A549 (cell line): Measurements from ENCODE around the gene ZNF581. TPM values are rescaled to one million over a fixed set of nuclear protein-coding genes. Genes with fewer than 3 reads are reported as not detected.

Source experiments
- ATAC-seq, 2 experiments: fragments of 200-7000 bp in 1 of 2; fragments of >200 bp in 1 of 2; cut with Nextera tagmentation in 1 of 2; cut with Tn5 transposase in 1 of 2; 3 replicates each; pipeline versions ENCODE4 v1.8.0 to v1.9.1; 2018 to 2020; ENCODE audit warnings: mild to moderate bottlenecking in 1 of 2, moderate library complexity in 1 of 2
- CTCF ChIA-PET: fragments of 300-600 bp; sonication (Branson Sonifier 250); formaldehyde crosslinking; extraction: SDS; loops from one replicate; lab custom pipeline; 2021; ENCODE audit warnings: antibody characterized with exemption, inconsistent platforms; lab: Yijun Ruan, JAX
- POLR2A ChIA-PET: fragments of 350-600 bp; formaldehyde crosslinking; extraction: SDS; loops from one replicate; lab custom pipeline; 2021; ENCODE audit warnings: antibody characterized with exemption, inconsistent platforms; lab: Yijun Ruan, JAX
- DNase-seq, 2 experiments: peaks; one replicate each; pipeline versions ENCODE4 v3.0.0 to v3.0.0-alpha.2; 2011 to 2016; ENCODE audit warnings: low read depth in 1 of 2, low spot score in 1 of 2
- FAIRE-seq: peaks from 2 replicates; lab custom pipeline; 2011; peaks lifted over from hg19 to GRCh38; lab: Jason Lieb, UNC
- H3K27ac ChIP-seq, 2 experiments: fragments of >200 bp; sonication (Bioruptor Twin); formaldehyde crosslinking; 3 replicates each; pipeline ENCODE4 v1.5.1; 2016 to 2017
- H3K4me1 ChIP-seq: fragments of >200 bp; sonication (Bioruptor Twin); formaldehyde crosslinking; 3 replicates; pipeline ENCODE4 v1.6.1; 2016
- H3K4me2 ChIP-seq: fragments of >200 bp; sonication (Bioruptor Twin); formaldehyde crosslinking; 3 replicates; pipeline ENCODE4 v1.6.1; 2016
- H3K4me3 ChIP-seq: fragments of >200 bp; sonication (Bioruptor Twin); formaldehyde crosslinking; 3 replicates; pipeline ENCODE4 v1.5.1; 2016
- H3K9me3 ChIP-seq: fragments of >200 bp; sonication (Bioruptor Twin); formaldehyde crosslinking; 3 replicates; pipeline ENCODE4 v1.6.1; 2016
- ATOH8 ChIP-seq: fragments of 250-450 bp; sonication (Bioruptor Pico); IDR thresholded peaks from 2 replicates; pipeline ENCODE4 v1.5.0; 2020; ENCODE audit warnings: low read depth, mild to moderate bottlenecking, moderate library complexity
- BHLHE40 ChIP-seq: IDR thresholded peaks from 2 replicates; pipeline ENCODE4 v1.6.1; 2012; ENCODE audit warnings: low read depth, low read length, inconsistent platforms
- CBX2 ChIP-seq: fragments of 200-600 bp; sonication (generic); IDR thresholded peaks from 2 replicates; pipeline ENCODE4 v1.6.1; 2016; ENCODE audit warnings: low read depth, mild to moderate bottlenecking, borderline replicate concordance
- CEBPB ChIP-seq, 2 experiments: fragments of >200 bp in 1 of 2; sonication (Bioruptor Twin) in 1 of 2; formaldehyde crosslinking in 1 of 2; IDR thresholded peaks; 2 replicates each; pipeline ENCODE4 v1.6.1; 2012 to 2016
- CHD2 ChIP-seq: fragments of 150-350 bp; IDR thresholded peaks from 2 replicates; pipeline ENCODE4 v1.6.1; 2014; ENCODE audit warnings: low read length; ENCODE audit not compliant: partially characterized antibody
- CHD4 ChIP-seq: fragments of 200-600 bp; sonication (generic); IDR thresholded peaks from 2 replicates; pipeline ENCODE4 v1.6.1; 2016; ENCODE audit warnings: antibody characterized with exemption, mild to moderate bottlenecking, borderline replicate concordance
- CTCF ChIP-seq: fragments of >200 bp; sonication (Bioruptor Twin); formaldehyde crosslinking; IDR thresholded peaks from 3 replicates; pipeline ENCODE4 v1.5.1; 2016
- EHMT2 ChIP-seq: fragments of 200-600 bp; sonication (generic); IDR thresholded peaks from 2 replicates; pipeline ENCODE4 v1.6.1; 2016; ENCODE audit warnings: antibody characterized with exemption, low read depth, mild to moderate bottlenecking, moderate library complexity
- ELK1 ChIP-seq: fragments of 150-350 bp; IDR thresholded peaks from 2 replicates; pipeline ENCODE4 v1.6.1; 2014; ENCODE audit warnings: low read depth, mild to moderate bottlenecking, low read length
- EP300 ChIP-seq, 2 experiments: fragments of >200 bp; sonication (Bioruptor Twin); formaldehyde crosslinking; IDR thresholded peaks; 2 replicates in 1 of 2; 3 replicates in 1 of 2; pipeline ENCODE4 v1.6.1; 2016 to 2017
- FOSB ChIP-seq: fragments of 250-450 bp; sonication (Bioruptor Pico); IDR thresholded peaks from 2 replicates; pipeline ENCODE4 v1.5.0; 2020; ENCODE audit warnings: mild to moderate bottlenecking, moderate library complexity
- FOSL2 ChIP-seq, 2 experiments: fragments of 450-650 bp in 1 of 2; fragments of >200 bp in 1 of 2; sonication (Bioruptor Twin) in 1 of 2; formaldehyde crosslinking; IDR thresholded peaks; 2 replicates each; pipeline versions ENCODE4 v1.5.0 to v1.6.1; 2016 to 2020; ENCODE audit warnings: mild to moderate bottlenecking in 1 of 2, moderate library complexity in 1 of 2
- HES2 ChIP-seq: fragments of >200 bp; sonication (Bioruptor Twin); formaldehyde crosslinking; IDR thresholded peaks from 2 replicates; pipeline ENCODE4 v1.6.1; 2016
- HMGXB4 ChIP-seq: fragments of 250-450 bp; sonication (Bioruptor Pico); IDR thresholded peaks from 2 replicates; pipeline ENCODE4 v1.5.0; 2021; ENCODE audit warnings: mild to moderate bottlenecking, moderate library complexity, borderline replicate concordance
- KDM1A ChIP-seq: fragments of 200-600 bp; sonication (generic); IDR thresholded peaks from 2 replicates; pipeline ENCODE4 v1.6.1; 2016; ENCODE audit warnings: low read depth, mild to moderate bottlenecking
- KDM5A ChIP-seq: fragments of 200-600 bp; sonication (generic); IDR thresholded peaks from 2 replicates; pipeline ENCODE4 v1.6.1; 2016; ENCODE audit warnings: antibody characterized with exemption, mild to moderate bottlenecking
- MAX ChIP-seq: IDR thresholded peaks from 2 replicates; pipeline ENCODE4 v1.6.1; 2012
- MAZ ChIP-seq: fragments of 150-350 bp; IDR thresholded peaks from 2 replicates; pipeline ENCODE4 v1.6.1; 2014; ENCODE audit warnings: antibody characterized with exemption, low read depth, low read length, borderline replicate concordance
- PBX3 ChIP-seq: IDR thresholded peaks from 2 replicates; pipeline ENCODE4 v1.6.1; 2012
- PHF8 ChIP-seq: fragments of 200-600 bp; sonication (generic); IDR thresholded peaks from 2 replicates; pipeline ENCODE4 v1.6.1; 2016; ENCODE audit warnings: low read depth, mild to moderate bottlenecking, antibody characterized with exemption, moderate library complexity, borderline replicate concordance
- RARB ChIP-seq: fragments of 250-450 bp; sonication (Bioruptor Pico); IDR thresholded peaks from 2 replicates; pipeline ENCODE4 v1.8.0; 2021; ENCODE audit warnings: mild to moderate bottlenecking, moderate library complexity
- RFX5 ChIP-seq: fragments of 450-650 bp; IDR thresholded peaks from 2 replicates; pipeline ENCODE4 v1.7.1; 2014; ENCODE audit warnings: antibody characterized with exemption, mild to moderate bottlenecking, moderate library complexity
- RNF2 ChIP-seq: fragments of 200-600 bp; sonication (generic); IDR thresholded peaks from 2 replicates; pipeline ENCODE4 v1.6.1; 2016; ENCODE audit warnings: low read depth, mild to moderate bottlenecking, antibody characterized with exemption, moderate library complexity, borderline replicate concordance
- SREBF2 ChIP-seq: fragments of 450-650 bp; IDR thresholded peaks from 2 replicates; pipeline ENCODE4 v1.6.1; 2014; ENCODE audit warnings: mild to moderate bottlenecking, moderate library complexity
- USF2 ChIP-seq: fragments of 450-650 bp; IDR thresholded peaks from 2 replicates; pipeline ENCODE4 v1.6.1; 2014; ENCODE audit warnings: antibody characterized with exemption
- ZC3H11A ChIP-seq: fragments of 450-650 bp; IDR thresholded peaks from 2 replicates; pipeline ENCODE4 v1.6.1; 2014; ENCODE audit warnings: antibody characterized with exemption, mild to moderate bottlenecking
- ZSCAN20 ChIP-seq: fragments of 250-450 bp; sonication (Bioruptor Pico); IDR thresholded peaks from 2 replicates; pipeline ENCODE4 v1.8.0; 2022; ENCODE audit warnings: mild to moderate bottlenecking, moderate library complexity
- WGBS: methylation state at CpG from one replicate; pipeline ENCODE4 v1.1.6; 2017; ENCODE audit errors: missing lambda C conversion rate; 5-methylcytosine and 5-hydroxymethylcytosine counted together
- polyA plus RNA-seq, 4 experiments: library from polyadenylated mRNA; depleted of rRNA in 3 of 4; stranded (reverse); fragments of >200 nt; fragmentation: RNase III in 1 of 4; extraction: RNeasy Plus Mini Kit Qiagen cat#74134 plus additional on column Dnase treatment in 1 of 4; gene quantifications; 2 replicates in 3 of 4; 3 replicates in 1 of 4; pipeline ENCODE4 v1.2.3, GENCODE V29; 2011 to 2017

Gene ZNF581
- polyA plus RNA-seq, 2 of the 4 experiments (the other 2 are of a cell fraction): 13.9 to 24.9 TPM

GRCh38 chr19:55689411-55690108, 46.1 kb downstream of the ZNF581 start:
- WGBS: 93% methylated on average over 33 of the region's 35 CpGs
- no peak for DNase-seq
- ATAC-seq: no peak
- FAIRE-seq: no peak
- POLR2A ChIA-PET: no interaction called here
- H3K4me2 ChIP-seq: no peak overlapping the region
- CTCF ChIA-PET: no interaction called here
- no peak overlapping the region for H3K4me3 ChIP-seq
- H3K4me1 ChIP-seq: no peaks in the 10 kb centered on the region
- H3K9me3 ChIP-seq: no peaks in the 10 kb centered on the region
- H3K27ac ChIP-seq: no peak overlapping the region
- TF ChIP-seq CHD4 (no peak), SREBF2 (no peak), ELK1 (no peak), KDM1A (no peak), HMGXB4 (no peak), RNF2 (no peak), CHD2 (no peak), FOSL2 (IDR thresholded peaks at IDR 0.05) (no peak), FOSL2 (CRISPR knock-in tag; IDR thresholded peaks at IDR 0.05) (no peak)

GRCh38 chr19:55690109-55690768, 46.8 kb downstream of the ZNF581 start:
- ChIA-PET CTCF (interaction anchor here (1.1 kb wide), 1 partner anchor 13 kb away, joined by 4 read pairs; no protein-coding TSS in a partner anchor), POLR2A (no interaction called here)
- no peaks in the 10 kb centered on the region for H3K4me1 ChIP-seq
- TF ChIP-seq MAX (no peak), CEBPB (IDR thresholded peaks at IDR 0.05) (no peak), CTCF (no peak), RARB (CRISPR knock-in tag) (no peak), KDM5A (no peak), EHMT2 (no peak), EP300 (IDR thresholded peaks at IDR 0.05) (no peak), USF2 (no peak), PBX3 (no peak), CBX2 (no peak), ATOH8 (CRISPR knock-in tag) (no peak), FOSB (no peak), BHLHE40 (no peak), PHF8 (no peak), ZC3H11A (no peak), HES2 (no peak), RFX5 (no peak), ZSCAN20 (CRISPR knock-in tag) (no peak), MAZ (no peak)
- no peak overlapping the region for H3K27ac ChIP-seq
- FAIRE-seq (no peak), DNase-seq (no peak), ATAC-seq (no peak; a peak in 1 of 6 replicates)
- no peak overlapping the region for H3K4me2 ChIP-seq
- no peaks in the 10 kb centered on the region for H3K9me3 ChIP-seq
- WGBS: 89% methylated on average over 18 of the region's 25 CpGs
- H3K4me3 ChIP-seq: no peak overlapping the region
